ENCODE results near the gene LAMB1.

Gene LAMB1

GRCh38 chr7:107877731-107878382, 125.1 kb downstream of the LAMB1 start:
- no peak for DNase-seq (ENCODE audit: low spot score)

GRCh38 chr7:107876916-107877315, 126.0 kb downstream of the LAMB1 start:
- no peak for DNase-seq (ENCODE audit: low spot score)

- peak; percentile 61 for DNase-seq (ENCODE audit: low spot score)
Observed at GRCh38 chr7:107874605-107875446, 128.1 kb downstream of the LAMB1 start.

GRCh38 chr7:107874111-107874510, 128.8 kb downstream of the LAMB1 start:
- DNase-seq (ENCODE audit: low spot score), result no peak
